Vagina (tissue), 2 donors: ENCODE data around the gene DMKN. TPM values are rescaled to one million over a fixed set of nuclear protein-coding genes. Genes with fewer than 3 reads are reported as not detected.

ENCODE experiments used
- DNase-seq, 2 donors: peaks; one replicate each; pipeline ENCODE4 v3.0.0-alpha.2; 2017; ENCODE audit errors: extremely low spot score in 2 of 2
- H3K27ac ChIP-seq: fragments of 200-600 bp; sonication (generic); one replicate; pipeline ENCODE4 v1.5.1; 2019
- H3K27me3 ChIP-seq: fragments of 200-600 bp; sonication (generic); one replicate; pipeline ENCODE4 v1.5.1; 2019
- H3K36me3 ChIP-seq, 2 donors: fragments of 200-600 bp; sonication (generic); one replicate each; pipeline ENCODE4 v1.5.1; 2017 to 2019
- H3K4me1 ChIP-seq: fragments of 200-600 bp; sonication (generic); one replicate; pipeline ENCODE4 v1.5.1; 2019
- H3K4me3 ChIP-seq, 2 donors: fragments of 200-600 bp; sonication (generic); 1 replicate in 1 of 2; 2 replicates in 1 of 2; pipeline ENCODE4 v1.5.1; 2016 to 2019
- H3K9me3 ChIP-seq: fragments of 200-600 bp; sonication (generic); one replicate; pipeline ENCODE4 v1.5.1; 2019
- CTCF ChIP-seq, 3 experiments: fragments of 450-650 bp in 2 of 3; fragments of 200-600 bp in 1 of 3; sonication (generic) in 1 of 3; IDR thresholded peaks; one replicate each; pipeline ENCODE4 v1.5.1; 2017 to 2019; ENCODE audit warnings: antibody characterized with exemption in 3 of 3, mild to moderate bottlenecking in 2 of 3, moderate library complexity in 2 of 3
- POLR2A ChIP-seq, 2 donors: fragments of 450-650 bp; IDR thresholded peaks; one replicate each; pipeline ENCODE4 v1.6.1; 2017; ENCODE audit warnings: antibody characterized with exemption in 2 of 2, mild to moderate bottlenecking in 2 of 2, moderate library complexity in 2 of 2
- POLR2AphosphoS5 ChIP-seq, 2 donors: sonication (generic); formaldehyde crosslinking; IDR thresholded peaks; one replicate each; pipeline ENCODE4 v1.9.0; 2017; ENCODE audit warnings: antibody characterized with exemption in 2 of 2, mild to moderate bottlenecking in 2 of 2, low read depth in 1 of 2; ENCODE audit not compliant: insufficient read depth in 1 of 2
- intact Hi-C: fragments of 100-400 bp; cut with DNase I; formaldehyde crosslinking; loops from one replicate; pipeline ENCODE4 v1.15.1; 2023
- total RNA-seq: library from RNA; depleted of rRNA; stranded (reverse); fragments of >200 nt; gene quantifications from one replicate; pipeline ENCODE4 v1.2.3, GENCODE V29; 2016

The DMKN gene
- total RNA-seq, 1 donor from 2014 or later: 237 TPM

GRCh38 chr19:35517342-35517741 lies 3.9 kb upstream of the DMKN start:
- Histone ChIP-seq H3K27ac (no peak overlapping the region), H3K36me3 (no peaks in the 10 kb centered on the region), H3K27me3 (no peaks in the 10 kb centered on the region), H3K4me1 (peaks cover 27% of the 10 kb centered on the region), H3K9me3 (no peaks in the 10 kb centered on the region), H3K4me3 (no peak overlapping the region)
- TF ChIP-seq POLR2A (IDR thresholded peaks at IDR 0.05) (no peak), POLR2AphosphoS5 (IDR thresholded peaks at IDR 0.05; ENCODE audit: insufficient read depth in 1 of 2, low read depth in 1 of 2) (no peak), CTCF (IDR thresholded peaks at IDR 0.05) (no peak)
- intact Hi-C loops: no loop called here
- no peak for DNase-seq

GRCh38 chr19:35516310-35516709 lies 2.9 kb upstream of the DMKN start:
- intact Hi-C loops: no loop called here
- Histone ChIP-seq H3K9me3 (no peaks in the 10 kb centered on the region), H3K27ac (no peak overlapping the region)

DNA sequence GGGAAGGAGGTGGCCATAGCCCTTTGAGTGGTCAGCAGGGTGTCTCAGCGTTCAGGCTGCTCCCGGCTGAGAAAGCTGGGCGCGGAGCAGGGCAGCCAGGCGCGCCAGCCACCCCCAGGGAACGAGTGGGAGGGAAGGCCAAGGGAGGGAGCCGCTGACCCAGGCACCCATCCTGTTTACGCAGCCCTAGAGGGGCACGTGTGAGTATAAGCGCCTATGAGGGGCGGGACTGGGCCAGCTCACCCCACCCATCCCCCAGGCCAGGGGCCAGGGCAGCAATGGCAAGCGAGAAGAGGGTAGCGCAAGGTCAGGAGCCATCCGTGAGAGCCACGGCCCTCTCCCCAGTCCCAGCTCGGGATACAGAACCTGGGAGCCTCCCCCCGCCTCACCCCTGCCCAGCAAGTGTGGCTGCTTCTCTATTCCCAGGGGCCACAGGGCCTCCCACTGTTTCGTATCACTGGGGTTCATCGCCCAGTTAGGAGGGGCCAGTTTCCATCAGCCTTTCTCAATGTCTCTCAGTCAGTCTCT lies 897 bp upstream of the DMKN start:
- Histone ChIP-seq H3K27me3 (no peaks in the 10 kb centered on the region), H3K27ac (peak overlapping the region; percentile 66)

More at GRCh38 chr19:35516310-35516709, 2.9 kb upstream of the DMKN start:
- H3K4me3 ChIP-seq: no peak overlapping the region
- TF ChIP-seq POLR2AphosphoS5 (IDR thresholded peaks at IDR 0.05; ENCODE audit: insufficient read depth in 1 of 2, low read depth in 1 of 2) (no peak), CTCF (IDR thresholded peaks at IDR 0.05) (no peak), POLR2A (IDR thresholded peaks at IDR 0.05) (no peak)
- peaks cover 27% of the 10 kb centered on the region for H3K4me1 ChIP-seq
- DNase-seq: no peak
- no peaks in the 10 kb centered on the region for H3K27me3 ChIP-seq
- no peaks in the 10 kb centered on the region for H3K36me3 ChIP-seq

DNA sequence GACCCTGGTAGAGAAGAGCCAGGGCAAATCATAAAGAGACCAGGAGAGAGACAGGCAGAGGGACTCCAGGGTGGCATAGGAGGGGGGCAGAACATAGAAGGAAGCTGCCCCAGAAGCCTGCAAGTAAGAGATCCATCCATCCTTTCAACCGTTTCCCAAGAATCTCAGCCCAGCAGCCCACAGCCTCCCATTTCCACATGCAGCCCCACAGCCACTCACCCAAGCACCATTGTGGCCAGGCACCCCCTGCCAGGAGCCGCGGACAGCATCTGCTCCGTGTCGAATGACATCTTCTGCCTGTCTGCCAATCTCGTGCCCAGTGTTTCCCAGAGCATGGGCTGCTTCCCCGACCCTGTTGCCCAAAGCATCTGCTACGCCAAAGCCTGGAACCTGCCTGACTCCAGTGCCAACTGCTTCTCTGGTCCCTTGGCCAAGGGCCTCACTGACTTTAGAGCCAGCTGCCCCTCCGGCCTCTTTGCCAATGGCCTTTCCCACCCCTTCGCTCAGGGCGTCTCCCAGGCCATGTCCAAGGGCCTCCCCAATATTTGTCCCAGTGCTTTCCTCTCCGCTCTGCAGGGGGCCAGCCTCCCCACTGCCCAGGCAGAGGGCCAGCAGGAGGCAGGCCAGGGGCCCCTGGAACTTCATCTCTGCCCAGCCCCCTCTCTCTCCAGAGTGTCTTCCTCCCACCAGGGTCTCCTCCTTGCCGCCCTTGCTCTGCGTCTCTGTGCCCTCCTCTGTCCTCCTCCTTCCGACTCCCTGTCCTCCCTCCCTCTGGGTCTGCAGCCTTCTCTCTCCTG lies 420 bp downstream of the DMKN start:
- intact Hi-C loops: no loop called here
- Histone ChIP-seq H3K27me3 (no peaks in the 10 kb centered on the region), H3K27ac (no peak overlapping the region), H3K36me3 (no peaks in the 10 kb centered on the region), H3K4me3 (no peak overlapping the region), H3K4me1 (peaks cover 33% of the 10 kb centered on the region), H3K9me3 (no peaks in the 10 kb centered on the region)
- TF ChIP-seq POLR2A (IDR thresholded peaks at IDR 0.05) (no peak), CTCF (IDR thresholded peaks at IDR 0.05) (no peak), POLR2AphosphoS5 (IDR thresholded peaks at IDR 0.05; ENCODE audit: insufficient read depth in 1 of 2, low read depth in 1 of 2) (peak in 1 of 2 donors; percentile 44)
- DNase-seq: no peak

More for the DNA sequence above, 897 bp upstream of the DMKN start:
- DNase-seq: no peak
- Histone ChIP-seq H3K4me3 (no peak overlapping the region), H3K9me3 (no peaks in the 10 kb centered on the region), H3K4me1 (peaks cover 40% of the 10 kb centered on the region), H3K36me3 (no peaks in the 10 kb centered on the region)
- intact Hi-C loops: no loop called here
- TF ChIP-seq POLR2A (IDR thresholded peaks at IDR 0.05) (no peak), CTCF (IDR thresholded peaks at IDR 0.05) (no peak), POLR2AphosphoS5 (IDR thresholded peaks at IDR 0.05; ENCODE audit: insufficient read depth in 1 of 2, low read depth in 1 of 2) (no peak)

DNA sequence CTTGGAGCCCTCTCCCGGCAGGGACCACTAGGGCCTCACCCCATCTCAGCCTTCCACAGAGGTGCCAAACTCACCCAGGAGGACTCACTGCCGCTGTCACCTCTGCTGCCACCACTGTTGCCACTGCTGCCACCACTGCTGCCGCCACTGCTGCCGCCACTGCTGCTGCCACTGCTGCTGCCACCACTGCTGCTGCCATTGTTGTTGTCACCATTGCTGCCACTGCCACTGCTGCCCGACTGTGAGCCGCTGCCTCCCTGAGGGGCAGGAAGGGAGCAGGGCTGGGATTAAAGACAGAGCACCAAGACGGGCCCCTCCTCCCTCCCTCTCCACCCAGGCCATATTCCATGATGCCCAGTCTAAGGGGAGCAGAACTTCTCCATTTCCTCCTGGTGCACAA lies 2.1 kb downstream of the DMKN start:
- Histone ChIP-seq H3K9me3 (no peaks in the 10 kb centered on the region), H3K27me3 (no peaks in the 10 kb centered on the region), H3K4me3 (no peak overlapping the region), H3K4me1 (peaks cover 31% of the 10 kb centered on the region), H3K27ac (no peak overlapping the region), H3K36me3 (no peaks in the 10 kb centered on the region)
- no peak for DNase-seq
- TF ChIP-seq CTCF (IDR thresholded peaks at IDR 0.05): no peak
- no peak for TF ChIP-seq POLR2A (IDR thresholded peaks at IDR 0.05)
- TF ChIP-seq POLR2AphosphoS5 (IDR thresholded peaks at IDR 0.05; ENCODE audit: insufficient read depth in 1 of 2, low read depth in 1 of 2): no peak
- intact Hi-C loops: no loop called here
